ENCODE data around the gene HEBP2. TPM values are rescaled to one million over a fixed set of nuclear protein-coding genes. Genes with fewer than 3 reads are reported as not detected.

Gene HEBP2
- 78.6 and 83.6 TPM in 2 replicates for total RNA-seq

GRCh38 chr6:138403801-138404665, at the start of gene HEBP2:
TSS of gene HEBP2 (plus strand) at chr6:138404223. CDS start at chr6:138404496, 273 bp downstream.

GRCh38 chr6:138377844-138378243, 26.2 kb upstream of the HEBP2 start, which contains the start of gene SMIM28:
TSS of gene SMIM28 (plus strand) at chr6:138377905. CDS start at chr6:138378073, 168 bp downstream.

Other genes with a start within 250 kb of the HEBP2 start
- gene ARFGEF3, start 242.3 kb upstream of the HEBP2 start, total RNA-seq: 6.7 and 8.3 TPM in 2 replicates
- gene PBOV1, start 185.7 kb upstream of the HEBP2 start, total RNA-seq: not detected in 2 replicates
- gene SMIM28, start 26.3 kb upstream of the HEBP2 start, total RNA-seq: not detected in 2 replicates
- 8.1 and 10.6 TPM in 2 replicates for gene NHSL1, start 95.3 kb downstream of the HEBP2 start, total RNA-seq